ENCODE data around the gene HAT1.

HAT1 gene

DNA sequence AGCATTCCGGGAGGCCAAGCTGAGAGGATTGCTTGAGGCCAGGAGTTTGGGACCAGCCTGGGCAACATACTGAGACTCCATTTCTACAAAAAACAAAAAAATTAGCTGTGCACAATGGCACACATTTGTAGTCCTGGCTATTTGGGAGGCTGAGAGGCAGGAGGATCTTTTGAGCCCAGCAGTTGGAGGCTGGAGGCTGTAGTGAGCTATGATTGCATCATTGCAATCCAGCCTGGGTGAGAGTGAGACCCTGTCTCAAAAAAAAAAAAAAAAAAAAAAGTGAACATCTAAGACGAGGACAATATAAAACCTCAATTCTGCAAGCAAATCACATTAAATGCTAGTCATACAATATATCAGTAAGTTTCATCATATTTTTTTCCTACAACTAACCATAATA lies 2.8 kb upstream of the HAT1 start:
- no peak for DNase-seq (ENCODE audit: low spot score)

DNA sequence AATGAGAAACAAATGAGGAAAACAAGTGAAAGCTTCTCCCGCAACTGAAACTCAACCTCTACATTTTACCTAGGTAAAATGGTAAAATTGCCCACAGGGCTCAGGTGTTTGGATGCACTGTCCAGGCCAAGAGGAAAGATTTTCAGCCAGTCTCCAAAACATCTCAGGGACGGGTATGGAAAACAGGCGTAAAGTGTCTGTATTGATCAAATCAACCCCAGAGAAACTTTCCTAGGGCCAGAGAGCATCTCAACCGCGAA lies 361 bp upstream of the HAT1 start:
- no peak for DNase-seq (ENCODE audit: low spot score)

DNA sequence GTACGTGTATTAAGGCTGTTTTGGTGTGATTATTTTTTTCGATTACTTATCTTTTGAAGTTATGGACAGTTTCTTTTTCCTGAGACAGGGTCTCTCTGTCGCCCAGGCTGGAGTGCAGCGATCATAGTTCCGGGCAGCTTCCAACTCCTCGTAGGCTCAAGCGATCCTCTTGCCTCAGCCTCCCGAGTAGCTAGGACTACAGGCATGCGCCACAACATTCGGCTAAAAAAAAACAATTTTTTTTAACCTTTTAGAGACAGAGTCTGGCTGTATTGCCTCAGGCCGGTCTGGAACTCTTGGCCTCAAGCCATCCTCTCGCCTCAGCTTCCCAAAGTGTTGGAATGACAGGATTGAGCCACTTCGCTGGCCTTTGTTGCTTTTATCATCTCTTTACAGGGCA lies 945 bp downstream of the HAT1 start:
- DNase-seq (ENCODE audit: low spot score), result no peak

DNA sequence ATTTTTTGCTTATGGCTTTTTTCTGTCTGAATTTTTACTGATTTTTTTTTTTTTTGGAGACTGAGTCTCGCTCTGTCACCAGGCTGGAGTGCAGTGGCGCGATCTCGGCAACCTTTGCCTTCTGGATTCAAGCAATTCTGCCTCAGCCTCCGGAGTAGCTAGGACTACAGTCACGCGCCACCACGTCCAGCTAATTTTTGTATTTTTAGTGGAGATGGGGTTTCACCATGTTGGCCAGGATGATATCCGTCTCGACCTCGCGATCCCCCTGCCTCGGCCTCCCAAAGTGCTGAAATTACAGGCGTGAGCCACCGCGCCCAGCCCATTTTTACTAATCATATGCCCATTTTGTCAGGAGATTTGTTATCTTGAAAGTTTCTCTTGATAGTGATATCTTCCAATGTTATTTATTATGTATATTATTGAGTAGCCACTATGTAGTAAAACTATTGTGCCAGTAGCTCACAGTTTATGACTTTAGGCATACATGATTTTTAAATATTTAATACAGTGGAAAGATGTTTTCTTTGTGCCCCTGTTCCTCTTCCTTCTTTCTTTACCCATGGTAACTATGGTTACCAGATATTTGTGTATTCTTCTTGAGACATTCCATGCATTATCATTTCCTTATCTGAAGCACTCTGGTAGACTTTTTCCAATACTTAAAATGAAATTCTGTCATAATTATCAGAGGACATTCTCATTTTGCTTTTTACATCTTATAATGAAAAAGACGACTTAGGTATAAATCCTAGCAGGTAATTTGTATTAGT lies 2.1 kb downstream of the HAT1 start:
- no peak for DNase-seq (ENCODE audit: low spot score)

DNA sequence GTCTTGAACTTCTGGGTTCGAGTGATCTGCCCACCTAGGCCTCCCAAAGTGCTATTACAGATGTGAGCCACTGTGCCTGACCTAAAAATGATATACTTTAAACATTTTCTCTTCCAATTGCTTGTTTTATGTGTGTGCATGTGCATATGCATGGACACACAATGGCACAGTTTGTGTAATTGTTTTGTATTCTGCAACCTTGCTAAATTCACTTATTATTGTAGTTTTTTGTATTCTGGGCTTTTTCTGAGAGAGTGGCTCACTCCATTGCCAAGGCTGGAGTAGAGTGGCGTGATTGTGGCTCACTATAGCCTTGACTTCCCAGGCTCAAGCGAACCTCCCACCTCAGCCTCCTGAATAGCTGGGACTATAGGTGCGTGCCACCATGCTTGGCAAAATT lies 8.1 kb downstream of the HAT1 start:
- DNase-seq (ENCODE audit: low spot score), result no peak

DNA sequence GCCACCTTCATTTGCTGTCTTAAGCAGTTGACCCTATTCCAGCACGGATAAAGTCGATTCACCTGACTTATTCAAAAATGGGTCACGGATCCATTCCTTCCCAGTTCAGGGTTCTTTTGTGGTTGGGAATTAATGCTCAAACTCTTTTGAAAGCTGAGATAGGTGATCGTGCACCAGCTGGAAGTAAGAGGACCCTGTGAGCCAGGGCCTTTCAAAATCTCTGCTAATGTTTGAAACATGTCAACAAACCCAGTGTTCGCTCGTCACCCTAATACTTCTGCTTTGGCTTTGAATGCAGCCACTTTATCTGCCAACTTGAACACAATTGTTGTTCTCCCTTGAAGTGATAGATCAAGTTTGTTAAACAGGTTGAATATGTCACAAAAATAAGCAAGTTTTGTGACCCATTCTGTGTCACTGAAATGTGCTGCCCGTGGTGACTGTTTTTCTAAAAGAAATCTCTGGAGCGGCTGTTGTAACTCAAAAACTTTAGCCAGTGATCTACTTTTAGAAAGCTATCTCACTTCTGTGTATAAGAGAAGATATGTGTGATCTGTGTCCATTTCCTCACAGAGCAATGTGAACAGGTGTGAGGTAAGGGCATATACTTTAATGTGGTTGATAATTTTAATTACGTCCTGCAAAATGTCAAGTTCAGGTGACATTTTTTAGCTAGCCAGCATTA lies 16.9 kb downstream of the HAT1 start:
- no peak for DNase-seq (ENCODE audit: low spot score)

DNA sequence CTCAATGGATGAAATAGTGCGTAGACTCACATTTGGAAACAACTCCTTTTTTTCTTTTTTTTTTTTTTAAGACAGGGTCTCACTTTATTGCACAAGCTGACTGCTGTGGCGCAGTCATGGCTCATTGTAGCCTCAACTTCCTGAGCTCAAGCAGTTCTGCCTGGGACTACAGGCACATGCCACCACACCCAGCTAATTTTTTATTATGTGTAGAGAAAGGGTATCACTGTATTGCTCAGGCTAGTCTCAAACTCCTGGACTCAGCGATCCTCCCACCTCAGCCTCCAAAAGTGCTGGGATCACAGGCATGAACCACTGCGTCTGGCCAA lies 17.4 kb downstream of the HAT1 start:
- no peak for DNase-seq (ENCODE audit: low spot score)

DNA sequence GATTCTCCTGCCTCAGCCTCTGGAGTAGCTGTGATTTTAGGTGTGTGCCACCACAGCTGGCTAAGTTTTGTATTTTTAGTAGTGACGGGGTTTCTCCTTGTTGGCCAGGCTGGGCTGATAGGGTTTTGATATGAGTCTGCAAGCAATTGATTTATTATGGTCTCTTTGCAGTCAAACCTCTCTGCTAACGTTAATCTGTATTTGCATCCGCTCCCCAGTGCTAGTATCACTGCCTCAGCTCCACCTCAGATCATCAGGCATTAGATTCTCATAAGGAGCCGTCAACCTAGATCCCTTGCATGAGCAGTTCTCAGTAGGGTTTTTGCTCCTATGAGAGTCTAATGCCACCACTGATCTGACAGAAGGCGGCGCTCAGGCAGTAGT lies 19.0 kb downstream of the HAT1 start:
- DNase-seq (ENCODE audit: low spot score), result no peak

DNA sequence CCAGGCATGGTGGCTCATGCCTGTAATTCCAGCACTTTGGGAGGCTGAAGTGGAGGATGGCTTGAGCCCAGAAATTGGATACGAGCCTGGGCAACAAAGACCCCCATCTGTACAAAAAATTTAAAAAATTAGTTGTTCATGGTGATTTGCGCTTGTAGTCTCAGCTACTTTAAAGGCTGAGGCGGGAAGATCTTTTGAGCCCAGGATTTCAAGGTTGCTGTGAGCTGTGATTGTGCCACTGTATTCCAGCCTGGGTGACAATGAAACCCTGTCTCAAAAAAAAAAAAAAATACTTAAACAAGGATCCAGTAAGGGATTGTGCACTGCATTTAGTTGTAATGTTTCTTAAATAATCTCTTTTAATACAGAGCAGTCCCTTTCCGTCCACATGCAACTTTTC lies 21.6 kb downstream of the HAT1 start:
- no peak for DNase-seq (ENCODE audit: low spot score)

DNA sequence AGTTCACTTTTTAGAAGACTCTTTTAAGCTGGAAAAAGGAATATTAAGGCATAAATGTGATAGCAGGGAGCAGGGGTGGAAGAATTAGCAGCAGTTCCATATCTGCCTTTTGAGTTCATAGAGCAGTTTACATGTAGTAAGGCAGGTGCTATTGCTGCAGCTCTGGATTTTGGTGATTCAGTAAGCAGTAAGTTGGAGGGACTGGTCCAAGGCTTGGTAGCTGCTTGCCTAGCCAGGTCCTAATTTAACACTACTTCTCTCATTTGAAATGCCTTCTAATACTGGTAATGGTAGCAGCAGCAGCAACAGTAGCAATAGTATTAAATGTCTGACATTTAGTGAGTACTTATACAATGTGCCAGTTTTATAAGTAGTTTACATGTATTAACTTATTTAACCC lies 30.0 kb downstream of the HAT1 start:
- no peak for DNase-seq (ENCODE audit: low spot score)

DNA sequence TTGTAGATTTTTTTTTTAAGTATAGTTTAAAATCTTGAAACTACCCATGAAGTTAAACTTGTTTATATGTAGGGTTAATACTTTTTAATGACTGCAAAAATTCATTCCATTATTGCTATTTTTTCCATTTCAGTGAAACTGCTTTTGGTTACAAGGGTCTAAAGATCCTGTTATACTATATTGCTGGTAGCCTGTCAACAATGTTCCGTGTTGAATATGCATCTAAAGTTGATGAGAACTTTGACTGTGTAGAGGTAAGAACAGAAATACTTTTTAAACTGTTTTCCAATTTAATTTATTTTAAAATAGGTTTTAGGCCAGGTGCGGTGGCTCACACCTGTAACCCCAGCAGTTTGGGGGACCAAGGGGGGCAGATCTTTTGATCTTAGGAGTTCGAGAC lies 30.5 kb downstream of the HAT1 start:
- no peak for DNase-seq (ENCODE audit: low spot score)

DNA sequence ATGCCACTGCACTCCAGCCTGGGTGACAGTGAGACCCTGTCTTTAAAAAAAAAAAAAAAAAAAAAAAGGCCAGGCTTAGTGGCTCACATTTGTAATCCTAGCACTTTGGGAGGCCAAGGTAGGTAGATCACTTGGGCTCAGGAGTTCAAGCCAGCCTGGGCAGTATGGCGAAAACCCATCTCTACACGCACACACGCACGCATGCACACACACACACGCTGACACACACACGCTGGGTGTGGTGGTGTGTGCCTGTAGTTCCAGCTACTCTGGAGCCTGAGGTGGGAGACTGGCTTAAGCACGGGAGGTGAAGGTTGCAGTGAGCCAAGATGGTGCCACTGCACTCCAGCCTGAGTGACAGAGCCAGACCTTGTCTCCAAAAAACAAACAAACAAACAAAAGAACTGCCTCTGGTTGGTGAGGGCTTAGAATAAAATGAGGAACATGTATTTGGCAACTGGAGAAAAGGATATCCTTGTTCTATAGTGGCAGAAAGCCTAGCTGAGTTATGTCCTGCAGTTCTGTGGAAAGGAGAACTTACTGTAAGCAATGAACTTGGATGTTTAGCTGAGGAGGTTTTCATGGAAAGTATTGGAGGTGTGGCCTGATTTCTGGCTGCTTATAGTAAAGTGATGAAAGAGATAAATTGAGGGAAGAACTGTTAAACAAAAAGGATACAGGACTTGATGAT lies 34.0 kb downstream of the HAT1 start:
- no peak for DNase-seq (ENCODE audit: low spot score)

DNA sequence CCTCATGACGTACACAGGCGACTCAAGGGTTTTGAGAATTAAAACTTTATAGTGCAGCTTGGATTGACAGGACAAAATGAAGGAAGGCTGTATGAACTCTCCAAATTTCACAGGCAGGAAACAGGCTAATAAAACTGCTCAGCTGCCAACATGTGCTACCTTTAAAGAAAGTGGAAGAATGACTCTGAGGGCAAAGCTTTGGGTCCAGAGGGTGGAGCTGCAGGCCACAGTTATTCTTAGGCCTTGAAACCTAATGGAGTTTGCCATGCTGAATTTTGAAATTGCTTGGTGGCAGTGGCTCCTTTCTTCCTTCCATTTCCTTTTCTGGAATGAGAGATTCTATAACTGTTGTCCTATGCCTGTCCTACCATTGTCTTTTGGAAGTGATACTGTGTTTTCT lies 34.8 kb downstream of the HAT1 start:
- DNase-seq (ENCODE audit: low spot score), result peak; percentile 58

DNA sequence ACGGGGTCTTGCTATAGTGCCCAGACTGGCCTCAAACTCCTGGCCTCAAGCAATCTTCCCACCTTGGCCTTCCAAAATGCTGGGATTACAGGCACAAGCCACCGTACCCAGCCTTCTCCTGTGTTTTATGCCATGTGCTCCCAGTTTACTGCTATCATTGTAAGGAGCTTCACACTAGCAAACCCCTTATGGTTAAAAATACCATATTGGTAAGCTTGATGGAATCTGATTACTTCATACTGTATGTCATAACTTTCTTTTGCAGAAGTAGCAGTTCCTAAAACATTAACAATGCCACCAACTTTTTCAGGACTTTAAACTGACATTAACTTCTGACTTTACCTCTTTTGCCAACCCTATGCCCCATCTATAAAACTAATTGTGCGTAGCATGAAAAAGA lies 36.2 kb downstream of the HAT1 start:
- no peak for DNase-seq (ENCODE audit: low spot score)

DNA sequence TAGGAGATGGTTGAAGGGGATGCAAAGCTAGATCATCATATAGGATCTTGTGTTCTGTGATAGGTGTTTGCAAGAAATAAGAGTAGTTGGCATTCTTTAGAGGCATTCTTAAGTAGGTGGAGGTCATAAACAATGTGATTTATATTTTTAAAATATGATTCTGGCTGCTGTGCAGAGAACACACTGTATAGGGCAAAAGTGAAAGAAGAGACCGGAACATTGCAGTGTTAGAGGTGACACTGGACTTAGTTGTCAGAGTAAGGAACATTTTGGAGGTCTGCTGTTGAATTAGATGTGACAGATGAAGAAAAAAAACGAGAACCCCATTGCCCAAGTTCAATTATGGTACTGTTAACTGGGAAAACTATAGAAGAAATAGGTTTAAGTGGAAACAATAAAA lies 37.7 kb downstream of the HAT1 start:
- DNase-seq (ENCODE audit: low spot score), result no peak

DNA sequence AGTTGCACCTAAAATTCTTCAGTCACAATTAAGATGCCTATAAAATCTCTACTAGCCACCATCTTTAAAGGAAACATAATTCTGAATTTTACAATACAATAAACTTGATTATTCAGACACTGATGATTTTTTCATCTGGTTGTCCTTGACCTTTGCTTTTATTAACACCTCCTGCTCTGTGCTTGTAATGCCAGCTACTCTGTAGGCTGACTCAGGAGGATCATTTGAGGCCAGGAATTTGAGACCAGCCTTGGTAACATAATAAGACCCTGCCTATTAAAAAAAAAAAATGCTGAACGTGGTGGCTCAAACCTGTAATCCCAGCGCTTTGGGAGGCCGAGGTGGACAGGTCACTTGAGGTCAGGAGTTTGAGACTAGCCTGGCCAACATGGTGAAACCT lies 38.3 kb downstream of the HAT1 start:
- no peak for DNase-seq (ENCODE audit: low spot score)

DNA sequence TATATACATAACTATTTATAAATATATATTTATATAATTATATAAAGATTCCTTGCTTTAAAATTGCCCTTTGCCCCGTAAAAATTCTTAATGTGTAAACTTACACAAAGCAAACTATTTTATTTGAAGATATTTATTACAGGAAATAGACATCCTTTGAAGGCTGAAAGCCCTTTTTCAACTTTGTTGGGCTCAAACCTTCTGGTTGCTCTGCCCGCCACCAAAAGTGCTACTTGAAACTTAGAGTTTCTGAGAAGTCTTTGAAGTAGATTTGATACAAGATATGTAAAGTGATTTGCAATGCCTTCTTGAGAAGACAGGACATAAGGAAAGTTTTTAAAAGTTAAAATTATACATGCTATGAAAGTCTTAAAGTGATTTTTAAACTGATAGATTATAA lies 40.9 kb downstream of the HAT1 start:
- DNase-seq (ENCODE audit: low spot score), result no peak

DNA sequence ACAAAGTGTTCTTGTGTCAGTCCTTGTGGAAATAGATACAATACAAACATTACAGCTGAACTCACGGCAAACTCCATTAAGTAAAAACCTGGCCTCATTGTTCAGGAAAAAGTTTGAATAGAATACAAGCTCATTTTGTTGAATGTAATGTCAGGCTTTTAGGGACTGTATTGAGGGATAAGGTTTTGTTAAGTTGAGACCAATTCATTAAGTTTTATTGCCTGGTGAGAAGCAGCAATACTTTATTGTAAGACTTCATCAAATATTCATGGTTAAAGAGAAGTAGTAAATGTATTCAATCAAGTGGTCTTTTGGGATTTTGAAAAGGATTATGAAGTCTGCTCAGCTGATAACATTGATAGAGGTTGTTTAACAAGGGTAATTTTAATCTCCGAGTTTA lies 42.0 kb downstream of the HAT1 start:
- no peak for DNase-seq (ENCODE audit: low spot score)

DNA sequence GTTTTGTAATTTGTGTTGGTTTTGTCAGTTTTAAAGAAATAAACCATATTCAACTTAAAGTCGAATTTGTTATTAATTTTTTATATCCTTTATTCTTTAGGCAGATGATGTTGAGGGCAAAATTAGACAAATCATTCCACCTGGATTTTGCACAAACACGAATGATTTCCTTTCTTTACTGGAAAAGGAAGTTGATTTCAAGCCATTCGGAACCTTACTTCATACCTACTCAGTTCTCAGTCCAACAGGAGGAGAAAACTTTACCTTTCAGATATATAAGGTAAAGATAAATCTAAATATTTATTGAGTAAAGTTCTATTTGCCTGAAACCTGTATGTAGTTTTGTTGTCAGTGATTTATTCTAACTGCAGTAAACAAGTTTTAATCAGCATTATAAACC lies 43.0 kb downstream of the HAT1 start:
- DNase-seq (ENCODE audit: low spot score), result no peak

DNA sequence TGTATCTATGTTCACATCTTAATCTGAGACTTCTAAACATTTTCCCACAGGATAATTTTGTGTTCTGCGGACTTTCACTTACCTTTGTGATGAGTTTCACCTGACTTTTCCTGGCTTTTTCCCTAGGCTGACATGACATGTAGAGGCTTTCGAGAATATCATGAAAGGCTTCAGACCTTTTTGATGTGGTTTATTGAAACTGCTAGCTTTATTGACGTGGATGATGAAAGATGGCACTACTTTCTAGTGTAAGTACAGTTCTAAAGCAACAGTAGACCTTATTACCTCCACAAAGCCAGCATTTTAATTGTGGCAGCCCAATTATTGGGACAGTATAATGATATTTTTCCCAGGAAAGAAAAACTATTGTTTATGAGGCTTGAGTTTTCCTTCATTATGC lies 43.4 kb downstream of the HAT1 start:
- DNase-seq (ENCODE audit: low spot score), result no peak

DNA sequence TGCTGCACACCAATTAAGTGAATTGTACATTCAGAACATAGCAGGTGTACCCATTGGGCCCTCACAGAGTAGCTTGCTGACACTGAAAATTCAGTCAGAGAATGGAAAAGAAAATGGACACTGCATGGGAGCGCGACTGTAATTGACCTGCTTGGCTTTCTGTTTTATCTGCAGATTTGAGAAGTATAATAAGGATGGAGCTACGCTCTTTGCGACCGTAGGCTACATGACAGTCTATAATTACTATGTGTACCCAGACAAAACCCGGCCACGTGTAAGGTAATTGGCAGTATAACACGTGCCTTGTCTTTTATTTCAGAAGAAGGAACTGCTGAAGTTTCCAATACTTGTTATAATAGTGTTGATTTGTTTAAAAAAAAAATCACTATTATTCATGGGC lies 44.0 kb downstream of the HAT1 start:
- DNase-seq (ENCODE audit: low spot score), result no peak

DNA sequence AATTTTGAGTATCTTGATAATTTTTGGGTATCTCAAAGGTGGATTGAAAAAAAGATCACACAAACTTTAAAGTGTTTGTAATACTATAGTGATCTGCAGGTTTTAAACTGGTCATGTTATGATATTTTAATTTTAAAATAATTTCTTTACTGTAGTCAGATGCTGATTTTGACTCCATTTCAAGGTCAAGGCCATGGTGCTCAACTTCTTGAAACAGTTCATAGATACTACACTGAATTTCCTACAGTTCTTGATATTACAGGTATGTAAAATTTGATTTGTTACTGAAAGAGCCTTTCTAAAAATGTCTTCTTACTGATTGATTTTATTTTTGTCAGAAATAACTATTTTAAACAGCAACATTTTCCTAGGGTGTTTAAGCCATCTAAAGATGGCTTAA lies 44.4 kb downstream of the HAT1 start:
- DNase-seq (ENCODE audit: low spot score), result no peak

DNA sequence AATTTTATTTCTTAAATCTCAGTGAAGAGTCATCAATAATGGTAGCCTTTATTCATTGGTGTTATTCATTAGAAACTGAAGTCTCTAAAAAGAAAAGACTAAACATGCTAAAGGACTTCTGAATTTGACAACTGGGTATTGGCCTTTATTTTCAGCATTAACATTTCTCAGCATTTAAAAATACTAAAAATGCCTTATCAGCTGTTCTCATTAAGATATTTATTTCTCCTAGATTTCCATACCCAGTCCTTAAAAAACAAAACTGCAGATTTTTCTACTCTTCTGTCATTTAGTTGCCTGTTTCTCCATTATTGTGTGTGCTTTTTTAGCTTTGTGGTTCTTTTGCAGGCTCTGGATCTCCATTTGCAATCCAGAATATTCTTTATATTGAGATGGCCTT lies 46.2 kb downstream of the HAT1 start:
- no peak for DNase-seq (ENCODE audit: low spot score)

All from hematopoietic multipotent progenitor cell treated with erythropoietin and hydrocortisone succinate and interleukin-3 and kit ligand, for 17 days (in vitro differentiated cells).